GM23248 (cell line): ENCODE data around the gene NFKB1.

ENCODE experiments used
- EZH2 ChIP-seq: fragments of 200-600 bp; sonication (generic); IDR thresholded peaks from 2 replicates; pipeline ENCODE4 v1.6.1; 2018; ENCODE audit warnings: antibody characterized with exemption, mild to moderate bottlenecking; ENCODE audit not compliant: insufficient read depth, poor library complexity, severe bottlenecking
- EZH2phosphoT487 ChIP-seq: fragments of 200-600 bp; sonication (generic); IDR thresholded peaks from 2 replicates; pipeline ENCODE4 v1.6.1; 2018; ENCODE audit warnings: antibody characterized with exemption, moderate library complexity, mild to moderate bottlenecking, low read depth; ENCODE audit not compliant: insufficient read depth

DNA sequence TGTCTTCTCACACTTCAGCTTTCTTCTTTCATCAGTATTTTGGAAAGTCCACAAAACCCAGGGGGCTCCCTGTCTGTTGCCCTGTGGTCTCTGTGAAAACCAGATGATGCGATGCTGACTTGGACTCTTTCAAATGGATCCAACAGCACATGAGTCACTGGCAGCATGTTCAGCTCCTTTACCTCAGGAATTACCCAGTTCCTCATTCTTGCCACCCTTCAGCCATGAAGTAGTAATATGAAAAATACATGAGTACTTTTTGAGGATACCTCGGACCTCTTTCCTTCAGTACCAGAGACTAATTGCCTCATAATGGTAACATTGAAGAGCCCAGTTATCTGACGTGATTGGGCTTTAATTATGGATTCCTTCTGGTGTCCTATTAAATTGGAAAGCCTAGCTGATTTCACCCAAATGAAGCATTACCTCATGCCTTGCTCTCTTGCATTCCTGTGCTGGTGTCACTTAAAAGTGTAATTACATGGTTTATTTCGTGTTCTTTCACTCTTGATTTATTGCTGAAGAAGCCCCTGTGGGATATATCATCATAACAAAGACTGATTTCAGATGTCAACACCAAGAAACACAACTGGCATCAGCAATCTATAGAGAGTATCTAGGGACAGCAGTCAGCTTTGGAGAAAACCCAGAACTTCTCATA is 63.4 kb downstream of the NFKB1 start:
- TF ChIP-seq EZH2phosphoT487 (no peak), EZH2 (no peak)
